Left renal pelvis (tissue), 4 donors: ENCODE data around the gene ISL1. TPM values are rescaled to one million over a fixed set of nuclear protein-coding genes. Genes with fewer than 3 reads are reported as not detected.

Experiments used
- DNase-seq, 4 donors: peaks; one replicate each; pipeline ENCODE4 v3.0.0-alpha.2; 2013; ENCODE audit warnings: low read depth in 4 of 4, low spot score in 3 of 4
- polyA plus RNA-seq, 4 donors: library from polyadenylated mRNA; unstranded; fragments of 120-200 nt; gene quantifications; one replicate each; pipeline ENCODE4 v1.2.1, GENCODE V29; 2013; ENCODE audit not compliant: insufficient read length in 4 of 4

Gene ISL1
- polyA plus RNA-seq = under 1 TPM in 2 of 4 donors, not detected in 2; 0.44 to 0.52 TPM

DNA sequence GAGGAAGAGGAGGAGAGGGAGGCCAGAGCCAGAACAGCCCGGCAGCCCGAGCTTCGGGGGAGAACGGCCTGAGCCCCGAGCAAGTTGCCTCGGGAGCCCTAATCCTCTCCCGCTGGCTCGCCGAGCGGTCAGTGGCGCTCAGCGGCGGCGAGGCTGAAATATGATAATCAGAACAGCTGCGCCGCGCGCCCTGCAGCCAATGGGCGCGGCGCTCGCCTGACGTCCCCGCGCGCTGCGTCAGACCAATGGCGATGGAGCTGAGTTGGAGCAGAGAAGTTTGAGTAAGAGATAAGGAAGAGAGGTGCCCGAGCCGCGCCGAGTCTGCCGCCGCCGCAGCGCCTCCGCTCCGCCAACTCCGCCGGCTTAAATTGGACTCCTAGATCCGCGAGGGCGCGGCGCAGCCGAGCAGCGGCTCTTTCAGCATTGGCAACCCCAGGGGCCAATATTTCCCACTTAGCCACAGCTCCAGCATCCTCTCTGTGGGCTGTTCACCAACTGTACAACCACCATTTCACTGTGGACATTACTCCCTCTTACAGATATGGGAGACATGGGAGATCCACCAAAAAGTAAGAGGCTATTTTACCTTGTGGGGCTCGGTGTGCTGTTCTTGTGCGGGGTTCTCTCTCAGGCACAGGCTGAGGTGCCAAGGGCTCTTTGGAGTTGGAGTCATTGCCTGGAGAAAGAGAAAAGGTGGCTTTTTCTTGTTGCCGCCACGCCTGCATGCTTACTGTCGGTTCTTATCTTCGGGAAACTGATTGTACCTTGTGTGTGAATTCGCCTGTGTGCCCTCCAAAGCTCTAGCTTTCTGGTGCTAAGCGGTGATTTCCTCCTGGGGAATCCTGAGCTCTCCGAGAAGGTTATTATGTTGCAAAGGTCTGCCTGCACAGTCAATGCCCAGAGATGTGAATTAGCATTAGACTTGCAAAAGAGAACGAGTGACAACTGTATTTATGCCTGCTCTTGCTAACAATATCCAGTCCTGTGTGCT, at the start of gene ISL1:
TSS of gene ISL1 (plus strand) at position 318 of the 991 bp plus-strand sequence. CDS start at position 542, 224 bp downstream.
- peak in 3 of 4 donors; percentile 58 to 73 (median 58) for DNase-seq

DNA sequence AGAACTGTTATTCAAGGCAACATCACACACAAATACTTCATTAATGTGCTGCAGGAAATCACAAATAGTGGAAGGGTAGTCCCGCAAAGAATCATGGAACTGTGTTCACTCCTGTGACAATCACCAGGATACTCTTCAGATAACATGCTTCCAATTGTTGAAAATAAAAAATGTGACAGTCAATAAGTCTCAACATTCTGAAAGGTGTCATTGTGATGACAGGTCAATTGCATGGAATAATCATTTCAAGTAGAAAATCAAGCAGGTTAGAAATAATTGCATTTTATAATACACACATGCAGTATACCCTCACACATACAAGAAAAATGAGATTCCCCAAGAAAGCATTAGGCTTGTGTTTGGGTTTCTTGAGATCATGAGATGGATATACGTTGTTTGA, 46.4 kb upstream of the ISL1 start:
- DNase-seq = no peak

DNA sequence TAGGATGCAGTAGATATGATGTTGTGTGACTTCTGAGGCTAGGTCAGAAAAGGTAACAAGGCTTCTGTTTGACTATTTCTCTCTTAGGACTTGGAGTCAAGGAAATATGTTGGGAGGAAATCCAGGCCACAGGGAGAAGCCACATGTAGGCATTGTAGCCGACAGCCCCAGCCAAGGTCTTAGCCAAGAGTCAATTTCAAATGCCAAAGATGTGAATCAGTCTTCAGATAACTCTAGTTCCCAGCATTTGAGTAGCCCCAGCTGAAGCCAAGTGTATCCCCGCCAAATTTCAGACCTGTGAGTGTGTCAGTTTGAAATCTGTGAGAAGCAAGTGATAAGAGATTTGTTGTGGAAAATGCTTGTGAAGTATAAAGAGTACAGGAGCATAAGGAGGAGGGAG, 38.1 kb upstream of the ISL1 start:
- no peak for DNase-seq

DNA sequence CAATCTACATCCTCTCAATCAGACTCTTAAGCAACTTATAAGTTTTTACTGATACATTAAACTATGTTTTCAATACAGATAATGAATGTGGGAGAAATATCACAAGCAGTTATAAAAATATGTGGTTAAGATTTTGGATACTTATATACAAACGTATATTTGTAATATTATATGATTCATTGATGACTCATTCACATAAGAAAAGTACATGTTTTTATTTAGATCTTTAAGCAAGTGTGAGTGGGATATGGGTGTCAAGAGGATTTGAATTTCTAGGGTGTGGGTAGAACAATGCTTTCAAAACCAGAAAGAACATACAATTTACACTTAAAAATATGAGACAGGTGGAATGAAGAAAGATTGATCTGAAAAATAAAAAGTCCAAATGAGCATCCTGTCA, 36.1 kb upstream of the ISL1 start:
- no peak for DNase-seq

DNA sequence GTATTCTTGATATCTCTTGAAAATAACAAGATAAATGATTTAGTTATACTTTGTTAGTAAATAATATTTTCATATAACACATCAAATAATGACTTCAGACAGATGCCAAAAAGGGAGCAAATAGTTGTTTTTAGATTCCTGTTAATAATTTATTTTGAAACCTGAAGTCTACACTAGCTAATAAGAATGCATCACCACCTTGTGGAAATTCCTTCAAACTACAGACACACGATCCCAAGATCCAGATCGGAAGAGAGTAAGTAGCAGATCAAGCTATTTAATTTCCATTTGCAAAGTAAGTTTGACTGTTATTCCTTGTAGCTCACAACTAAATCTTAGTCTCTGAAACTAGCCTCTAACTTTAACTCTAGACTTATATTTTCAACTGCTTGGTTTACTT, 35.5 kb upstream of the ISL1 start:
- DNase-seq = no peak

DNA sequence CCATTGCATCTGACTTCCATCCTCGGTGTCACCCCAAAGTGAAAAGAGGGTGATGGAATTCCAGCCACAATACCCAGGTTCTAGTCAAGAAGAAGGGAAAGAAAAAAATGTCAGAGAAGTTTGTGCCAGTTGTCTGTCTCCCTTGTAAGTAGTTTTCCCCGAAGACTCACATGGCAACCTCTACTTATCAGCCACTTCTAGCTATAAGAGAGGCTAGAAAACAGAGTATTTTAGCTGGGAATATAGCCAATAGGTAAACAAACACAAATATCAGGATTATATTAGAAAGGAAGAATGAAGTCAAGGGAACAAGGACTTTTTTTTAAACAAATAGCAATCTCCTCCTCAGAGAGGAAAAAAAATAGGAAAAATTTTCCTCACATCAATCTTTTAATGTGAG, 12.2 kb upstream of the ISL1 start:
- DNase-seq = no peak

DNA sequence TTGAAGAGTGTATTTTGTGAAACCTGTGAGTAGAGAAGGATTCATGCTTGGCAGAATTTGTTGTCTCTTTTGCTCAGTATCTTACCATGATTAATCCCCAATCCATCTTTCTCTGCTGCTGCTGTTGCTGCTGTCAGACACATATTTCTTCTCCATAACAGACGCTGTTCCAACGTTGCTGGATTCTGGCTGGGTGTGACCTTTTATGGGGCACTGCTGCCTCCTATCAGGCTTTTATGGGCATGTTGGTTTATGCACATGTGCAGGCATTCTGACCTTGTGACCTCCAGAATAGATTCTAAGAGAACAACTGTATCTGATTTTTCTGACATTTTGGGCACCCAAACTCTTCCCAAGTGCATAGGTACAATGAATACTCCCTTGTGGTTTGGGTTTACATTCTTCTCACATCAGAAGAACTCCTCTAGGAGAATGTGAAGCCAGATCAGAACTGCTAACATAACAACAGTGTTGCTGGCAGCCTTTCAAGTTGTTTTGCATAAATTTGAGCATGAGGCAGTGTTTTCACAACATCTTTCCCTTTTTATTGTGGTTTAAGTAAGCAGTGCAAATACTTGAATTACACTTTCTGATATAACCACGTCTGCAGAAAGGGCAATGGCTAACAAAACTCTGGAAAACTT, 9.2 kb upstream of the ISL1 start:
- DNase-seq = no peak

DNA sequence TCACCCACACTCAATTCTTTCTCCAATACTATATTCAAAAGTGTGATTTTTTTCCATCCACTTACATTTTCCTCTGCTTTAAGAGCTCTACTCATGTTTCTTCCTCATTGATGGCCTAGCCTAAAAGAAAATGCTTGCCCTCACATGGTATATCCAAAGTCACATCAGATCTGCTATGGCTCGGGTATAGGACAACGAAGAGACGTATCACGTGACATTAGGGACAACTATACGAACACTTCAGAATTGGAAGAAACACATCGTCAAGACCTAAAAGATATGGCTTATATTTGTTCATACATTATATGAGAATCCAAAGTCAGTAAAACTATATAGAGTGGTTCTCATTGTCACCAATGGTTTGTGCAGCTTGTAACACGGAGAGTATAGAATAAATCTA, 8.2 kb upstream of the ISL1 start:
- no peak for DNase-seq

DNA sequence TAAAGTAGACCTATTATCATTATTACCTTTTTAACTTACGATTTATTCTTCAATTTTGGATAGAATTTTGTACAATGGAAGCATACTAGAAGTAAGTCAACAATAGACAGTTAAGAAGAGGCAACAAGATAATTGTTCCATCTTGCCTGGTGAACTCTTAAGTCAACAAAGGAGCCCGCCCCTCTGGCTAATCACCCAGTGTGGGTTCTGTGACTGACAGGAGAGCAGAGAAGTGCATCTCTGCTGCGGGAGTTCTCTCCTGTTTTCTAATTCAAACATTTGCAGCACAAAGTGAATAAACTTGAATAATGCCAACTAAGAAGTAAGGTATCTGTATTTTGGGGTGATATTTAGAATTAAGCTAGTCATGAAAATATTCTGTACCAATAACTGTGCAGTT, 6.7 kb upstream of the ISL1 start:
- DNase-seq = no peak

DNA sequence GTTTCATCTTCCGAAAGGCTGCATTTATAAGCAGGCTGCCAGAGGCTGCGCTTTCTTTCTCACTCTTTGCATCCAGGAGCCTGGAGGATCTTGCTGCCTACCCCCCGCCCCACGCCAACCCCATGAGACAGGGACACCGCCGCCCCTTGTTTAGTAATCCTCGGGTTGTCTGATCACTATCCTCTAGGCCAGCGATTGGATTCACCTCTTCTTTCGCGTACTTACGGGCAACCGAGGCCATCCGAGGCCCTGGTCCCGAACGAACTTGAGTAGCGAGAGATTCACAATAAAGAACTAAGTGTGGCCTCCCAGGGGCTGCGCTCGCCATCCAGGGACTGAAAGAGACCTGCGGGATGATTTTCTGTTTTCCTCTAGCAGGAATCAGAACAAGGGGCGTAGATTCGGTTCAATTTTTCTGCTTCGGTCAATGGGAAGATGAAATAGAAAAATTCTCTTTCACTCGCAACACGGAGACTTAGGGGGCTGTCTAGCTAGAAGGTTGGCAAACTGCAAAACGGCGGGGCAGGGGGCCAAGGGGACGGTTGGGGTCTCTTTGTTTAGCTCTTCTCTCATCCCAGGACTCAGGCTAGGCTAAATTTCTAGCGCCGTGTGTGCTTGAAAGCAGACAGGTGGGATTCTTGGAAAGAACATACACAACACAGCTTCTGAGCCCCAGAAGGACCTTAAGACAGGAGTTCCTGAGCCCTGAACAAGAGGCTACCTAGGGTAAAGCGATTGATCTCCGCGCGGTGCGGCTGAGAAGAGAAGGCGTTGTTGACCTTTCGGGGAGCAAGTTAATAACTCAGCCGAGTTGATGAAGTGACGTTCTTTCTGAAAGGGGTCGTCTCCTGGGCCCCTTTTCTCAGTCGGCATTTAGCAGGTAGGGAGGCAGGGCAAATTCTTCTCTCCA, 5.8 kb upstream of the ISL1 start:
- no peak for DNase-seq

DNA sequence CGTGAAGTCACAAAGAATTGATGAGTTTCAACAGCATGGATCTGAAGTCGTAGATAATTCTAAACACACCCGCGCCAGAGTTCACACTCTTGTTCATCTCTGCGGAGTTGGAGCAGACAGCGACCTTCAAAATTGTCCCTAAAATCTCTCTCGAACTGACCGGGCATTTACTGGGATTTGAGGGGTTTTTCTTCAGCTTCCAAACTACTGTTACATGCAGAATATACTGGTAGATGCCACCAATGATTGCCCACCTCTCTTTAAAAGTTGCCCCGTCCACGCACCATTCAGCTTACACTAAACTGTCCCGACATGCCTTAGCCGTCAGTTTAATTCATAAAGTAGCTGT, 5.2 kb upstream of the ISL1 start:
- DNase-seq = no peak

DNA sequence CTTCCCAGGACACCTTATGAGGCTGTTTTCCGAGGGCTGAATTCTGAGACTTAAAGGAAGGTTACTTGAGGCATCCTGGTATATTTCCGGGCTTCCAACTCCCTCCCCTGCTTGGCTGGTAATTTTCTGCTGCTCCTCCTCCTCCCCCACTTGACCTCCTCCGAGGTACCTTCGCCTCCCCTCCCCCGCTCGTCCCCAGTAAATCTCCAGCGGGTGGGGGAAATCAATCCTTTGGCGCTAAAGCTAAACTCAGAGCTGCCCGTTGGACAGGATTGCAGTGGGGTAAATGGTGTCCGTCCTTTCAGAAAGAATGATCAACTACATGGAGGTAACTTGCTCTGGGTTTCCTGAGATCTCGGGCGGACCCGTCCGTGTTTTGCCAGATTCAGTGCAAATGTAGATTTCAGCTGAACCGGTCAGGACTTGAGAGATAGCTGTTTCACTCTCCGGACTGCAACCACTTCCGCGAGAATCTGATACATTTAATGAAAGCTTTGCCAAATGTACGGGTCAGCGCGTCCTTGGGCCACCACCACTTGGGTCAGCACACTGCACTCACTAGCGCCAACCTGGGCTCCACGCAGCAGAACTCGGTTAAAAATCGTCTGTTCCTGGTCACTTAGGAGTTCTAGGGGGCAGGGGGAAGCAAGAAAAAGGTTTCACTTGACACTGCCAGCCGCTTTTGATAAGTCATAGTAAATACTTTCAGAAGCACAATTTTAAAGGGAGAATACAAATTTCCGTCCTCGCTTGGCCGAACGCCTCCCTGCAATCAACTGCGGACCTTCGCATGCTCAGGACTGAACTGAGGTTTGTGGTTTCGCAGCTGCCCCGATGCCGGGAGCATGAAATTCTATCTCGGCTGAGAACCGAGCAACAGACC, 4.6 kb upstream of the ISL1 start:
- no peak for DNase-seq

DNA sequence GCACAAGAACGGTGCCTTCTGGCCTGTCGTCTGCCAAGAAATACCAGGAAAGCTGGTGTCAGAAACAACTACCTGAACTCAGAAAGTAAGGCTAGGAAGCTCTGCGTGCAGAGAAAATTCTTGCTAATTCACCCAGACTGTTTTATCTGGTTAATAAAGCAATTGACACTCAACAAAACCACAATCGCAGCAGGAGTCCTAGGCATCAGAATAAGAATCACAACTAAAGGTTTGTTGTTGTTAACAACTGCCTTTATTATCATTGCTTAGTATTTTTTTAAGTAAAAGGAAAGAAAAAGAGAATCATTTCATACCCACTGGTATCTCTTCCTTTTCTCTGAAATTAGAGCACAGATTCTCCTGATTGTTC, 3.9 kb upstream of the ISL1 start:
- no peak for DNase-seq

DNA sequence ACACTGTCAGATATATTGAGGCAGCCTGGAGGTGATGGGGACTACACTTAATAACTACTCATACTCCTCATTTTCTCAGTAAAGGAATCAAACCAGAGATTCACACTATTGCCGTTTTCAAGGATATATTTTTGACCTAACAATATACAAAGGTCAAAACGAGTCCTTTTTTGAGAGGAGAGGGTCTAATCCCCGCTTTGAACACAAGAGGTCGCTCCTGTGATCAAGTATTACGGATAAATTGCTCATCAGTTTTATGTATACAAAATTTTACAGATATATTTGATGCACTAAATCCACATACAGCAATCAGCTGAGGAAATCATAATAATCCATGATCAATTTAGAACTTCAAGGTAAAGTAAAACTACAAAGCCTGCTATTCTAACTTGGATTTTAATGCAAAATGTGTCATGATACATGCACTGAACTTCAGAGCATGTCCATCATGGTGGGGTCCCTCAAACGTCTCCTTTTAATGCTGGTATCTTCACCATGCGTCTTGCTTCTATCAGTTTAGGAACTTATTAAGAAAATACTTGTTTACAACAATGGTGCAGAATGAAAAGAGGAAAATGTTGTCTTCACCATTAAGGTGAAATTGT, 2.5 kb upstream of the ISL1 start:
- no peak for DNase-seq

DNA sequence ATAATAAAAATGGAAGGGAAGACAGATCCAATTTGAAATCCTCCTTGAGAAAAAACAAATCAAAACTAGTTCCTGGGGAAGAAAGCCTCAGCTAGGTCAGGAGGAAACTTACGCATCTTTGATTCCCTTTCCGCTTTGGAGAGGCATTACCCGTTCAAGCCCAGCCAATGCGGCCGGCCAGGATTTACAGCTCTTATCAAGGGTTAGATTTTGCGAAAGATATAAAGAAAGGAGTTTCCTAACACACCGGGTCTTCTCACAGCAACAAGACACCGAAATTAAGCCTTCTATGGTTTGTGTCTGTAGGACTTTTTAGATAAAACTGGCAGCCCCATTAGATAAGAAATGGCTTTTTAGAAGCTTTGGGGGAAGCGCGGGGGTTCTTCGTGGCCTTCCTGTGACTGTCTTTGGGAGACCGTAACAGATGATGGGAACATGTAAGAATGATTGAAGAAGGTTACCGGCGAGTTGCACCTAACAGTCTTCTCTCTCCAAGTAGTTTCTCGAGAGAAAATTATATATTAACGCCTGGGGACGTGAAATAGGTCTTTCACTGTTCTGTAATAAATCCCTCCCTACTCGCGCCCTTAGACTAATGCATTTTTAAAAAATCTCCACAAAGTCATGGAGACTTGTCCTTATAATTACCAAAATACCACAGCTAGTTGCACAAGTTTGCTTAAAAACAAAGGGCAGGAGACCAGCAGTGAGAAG, 1.3 kb upstream of the ISL1 start:
- DNase-seq = no peak

DNA sequence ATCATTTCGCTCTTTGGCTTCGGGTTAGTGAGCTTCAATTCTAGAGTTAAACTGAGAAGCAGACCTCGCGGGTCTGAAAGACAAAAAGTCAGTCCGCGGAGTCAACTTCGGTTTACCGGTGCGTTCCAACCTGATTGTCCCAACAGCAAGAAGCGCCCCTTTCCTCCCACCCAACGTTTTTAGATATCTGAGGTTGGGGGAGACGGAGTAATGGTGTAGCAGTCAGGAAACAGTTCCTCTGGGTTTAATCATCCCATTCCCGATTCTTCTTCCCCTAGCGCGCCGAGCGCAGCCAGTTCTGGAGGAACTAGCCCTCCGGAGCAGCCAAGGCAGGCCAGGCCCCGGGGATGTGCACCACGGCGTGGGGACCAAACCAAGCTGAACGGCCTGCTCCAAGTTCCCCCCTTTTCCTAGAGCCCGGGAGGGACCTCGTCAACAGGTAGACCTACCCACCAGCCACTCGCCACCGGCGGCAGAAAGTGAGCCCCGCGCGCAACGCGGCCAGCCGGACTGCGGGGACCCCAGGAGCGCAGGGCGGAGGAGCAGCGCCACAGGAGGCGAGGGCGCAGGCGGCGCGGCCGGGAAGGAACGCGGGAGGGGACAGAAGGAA, 622 bp upstream of the ISL1 start:
- no peak for DNase-seq

DNA sequence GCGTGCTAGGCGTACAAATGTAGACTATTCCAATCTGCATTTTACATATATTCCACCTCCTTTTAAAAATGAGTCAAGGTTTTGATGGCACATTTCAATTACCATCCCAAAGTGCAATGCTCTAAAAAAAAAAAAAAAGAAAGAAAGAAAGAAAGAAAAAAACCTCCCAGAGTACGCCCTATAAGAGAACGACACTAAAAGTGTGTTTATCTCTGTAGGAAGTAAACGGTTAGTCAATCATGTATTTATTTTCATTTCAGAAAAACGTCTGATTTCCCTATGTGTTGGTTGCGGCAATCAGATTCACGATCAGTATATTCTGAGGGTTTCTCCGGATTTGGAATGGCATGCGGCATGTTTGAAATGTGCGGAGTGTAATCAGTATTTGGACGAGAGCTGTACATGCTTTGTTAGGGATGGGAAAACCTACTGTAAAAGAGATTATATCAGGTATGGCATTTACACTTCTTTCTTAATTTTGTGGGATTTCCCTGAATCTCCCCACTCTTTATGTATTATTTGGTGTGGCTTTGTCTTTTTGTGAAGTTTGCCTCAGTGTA, 1.1 kb downstream of the ISL1 start:
- DNase-seq = no peak

DNA sequence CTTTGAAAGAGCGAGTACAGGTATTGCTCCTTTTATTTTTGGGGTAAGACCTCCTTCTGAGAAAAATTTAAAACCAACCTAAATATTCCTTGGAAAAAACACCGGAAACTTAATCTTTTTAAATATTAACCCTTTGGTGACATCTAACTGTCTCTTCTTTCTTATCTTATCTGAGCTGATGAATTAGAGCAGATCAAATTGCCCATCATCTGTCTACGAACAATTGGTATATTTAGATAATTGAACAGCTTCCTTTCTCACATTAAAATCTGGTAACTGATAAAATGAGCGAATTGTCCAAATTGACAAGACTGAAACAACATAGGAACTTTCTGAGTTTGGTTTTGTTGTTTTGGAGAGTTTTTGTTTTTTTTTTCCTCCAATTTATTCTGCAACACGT, 2.0 kb downstream of the ISL1 start:
- no peak for DNase-seq
